ENCODE data around the gene RTP2. TPM values are rescaled to one million over a fixed set of nuclear protein-coding genes. Genes with fewer than 3 reads are reported as not detected.

Gene RTP2
- total RNA-seq, 1 experiment from 2014 or later = not detected

- H2AFZ ChIP-seq (ENCODE audit: low read depth, low read length, poor library complexity, severe bottlenecking) = no peak overlapping the region
- ChIA-PET CTCF (interaction anchor here (2.5 to 2.9 kb wide), 2 partner anchors 10 to 39 kb away, joined by 9 to 15 read pairs; no protein-coding TSS in a partner anchor), POLR2A (interaction anchor here (1.0 kb wide), 1 partner anchor 14 kb away, joined by 3 read pairs; no protein-coding TSS in a partner anchor), RAD21 (ENCODE audit: low non-redundant PET in 1 of 2, low total read pairs in 2 of 2, uncharacterized antibody in 2 of 2, unreplicated experiment in 2 of 2) (no interaction called here)
- H3K9me3 ChIP-seq (ENCODE audit: control insufficient read depth in 1 of 2, insufficient read depth in 1 of 2, low read depth in 1 of 2, low read length in 2 of 2) = no peaks in the 10 kb centered on the region
- DNase-seq (ENCODE audit: low read depth, low spot score) (no peak), ATAC-seq (no peak)
- H3K79me2 ChIP-seq (ENCODE audit: insufficient read depth, low read length) = no peaks in the 10 kb centered on the region
- no peaks in the 10 kb centered on the region for H4K20me1 ChIP-seq (ENCODE audit: insufficient read depth)
- TF ChIP-seq POLR2AphosphoS5 (IDR thresholded peaks at IDR 0.05; ENCODE audit: low read depth, low read length) = no peak
- TF ChIP-seq TCF7L2 (IDR thresholded peaks at IDR 0.05; ENCODE audit: borderline replicate concordance, extremely low read depth, insufficient read depth, insufficient read length) = no peak
- no peak for TF ChIP-seq EZH2phosphoT487 (IDR thresholded peaks at IDR 0.05; ENCODE audit: borderline replicate concordance)
- TF ChIP-seq SIN3A (IDR thresholded peaks at IDR 0.05; ENCODE audit: low read depth) = no peak
- TF ChIP-seq ELF1 (IDR thresholded peaks at IDR 0.05; ENCODE audit: borderline replicate concordance, low read depth) = no peak
- TF ChIP-seq, protein P1, sequence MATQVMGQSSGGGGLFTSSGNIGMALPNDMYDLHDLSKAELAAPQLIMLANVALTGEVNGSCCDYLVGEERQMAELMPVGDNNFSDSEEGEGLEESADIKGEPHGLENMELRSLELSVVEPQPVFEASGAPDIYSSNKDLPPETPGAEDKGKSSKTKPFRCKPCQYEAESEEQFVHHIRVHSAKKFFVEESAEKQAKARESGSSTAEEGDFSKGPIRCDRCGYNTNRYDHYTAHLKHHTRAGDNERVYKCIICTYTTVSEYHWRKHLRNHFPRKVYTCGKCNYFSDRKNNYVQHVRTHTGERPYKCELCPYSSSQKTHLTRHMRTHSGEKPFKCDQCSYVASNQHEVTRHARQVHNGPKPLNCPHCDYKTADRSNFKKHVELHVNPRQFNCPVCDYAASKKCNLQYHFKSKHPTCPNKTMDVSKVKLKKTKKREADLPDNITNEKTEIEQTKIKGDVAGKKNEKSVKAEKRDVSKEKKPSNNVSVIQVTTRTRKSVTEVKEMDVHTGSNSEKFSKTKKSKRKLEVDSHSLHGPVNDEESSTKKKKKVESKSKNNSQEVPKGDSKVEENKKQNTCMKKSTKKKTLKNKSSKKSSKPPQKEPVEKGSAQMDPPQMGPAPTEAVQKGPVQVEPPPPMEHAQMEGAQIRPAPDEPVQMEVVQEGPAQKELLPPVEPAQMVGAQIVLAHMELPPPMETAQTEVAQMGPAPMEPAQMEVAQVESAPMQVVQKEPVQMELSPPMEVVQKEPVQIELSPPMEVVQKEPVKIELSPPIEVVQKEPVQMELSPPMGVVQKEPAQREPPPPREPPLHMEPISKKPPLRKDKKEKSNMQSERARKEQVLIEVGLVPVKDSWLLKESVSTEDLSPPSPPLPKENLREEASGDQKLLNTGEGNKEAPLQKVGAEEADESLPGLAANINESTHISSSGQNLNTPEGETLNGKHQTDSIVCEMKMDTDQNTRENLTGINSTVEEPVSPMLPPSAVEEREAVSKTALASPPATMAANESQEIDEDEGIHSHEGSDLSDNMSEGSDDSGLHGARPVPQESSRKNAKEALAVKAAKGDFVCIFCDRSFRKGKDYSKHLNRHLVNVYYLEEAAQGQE (IDR thresholded peaks at IDR 0.05; ENCODE audit: low read depth) = no peak
- TF ChIP-seq, protein P2, sequence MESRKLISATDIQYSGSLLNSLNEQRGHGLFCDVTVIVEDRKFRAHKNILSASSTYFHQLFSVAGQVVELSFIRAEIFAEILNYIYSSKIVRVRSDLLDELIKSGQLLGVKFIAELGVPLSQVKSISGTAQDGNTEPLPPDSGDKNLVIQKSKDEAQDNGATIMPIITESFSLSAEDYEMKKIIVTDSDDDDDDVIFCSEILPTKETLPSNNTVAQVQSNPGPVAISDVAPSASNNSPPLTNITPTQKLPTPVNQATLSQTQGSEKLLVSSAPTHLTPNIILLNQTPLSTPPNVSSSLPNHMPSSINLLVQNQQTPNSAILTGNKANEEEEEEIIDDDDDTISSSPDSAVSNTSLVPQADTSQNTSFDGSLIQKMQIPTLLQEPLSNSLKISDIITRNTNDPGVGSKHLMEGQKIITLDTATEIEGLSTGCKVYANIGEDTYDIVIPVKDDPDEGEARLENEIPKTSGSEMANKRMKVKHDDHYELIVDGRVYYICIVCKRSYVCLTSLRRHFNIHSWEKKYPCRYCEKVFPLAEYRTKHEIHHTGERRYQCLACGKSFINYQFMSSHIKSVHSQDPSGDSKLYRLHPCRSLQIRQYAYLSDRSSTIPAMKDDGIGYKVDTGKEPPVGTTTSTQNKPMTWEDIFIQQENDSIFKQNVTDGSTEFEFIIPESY (IDR thresholded peaks at IDR 0.05; ENCODE audit: extremely low read depth, insufficient replicate concordance, low read length) = no peak
- no peak for TF ChIP-seq YY1 (IDR thresholded peaks at IDR 0.05; ENCODE audit: extremely low read depth, insufficient replicate concordance, low read depth, low read length)
- no peak for TF ChIP-seq ATF3 (IDR thresholded peaks at IDR 0.05)
- no peak for TF ChIP-seq FOSL1 (IDR thresholded peaks at IDR 0.05; ENCODE audit: low read depth)
- TF ChIP-seq, protein P3, sequence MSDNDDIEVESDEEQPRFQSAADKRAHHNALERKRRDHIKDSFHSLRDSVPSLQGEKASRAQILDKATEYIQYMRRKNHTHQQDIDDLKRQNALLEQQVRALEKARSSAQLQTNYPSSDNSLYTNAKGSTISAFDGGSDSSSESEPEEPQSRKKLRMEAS (IDR thresholded peaks at IDR 0.05) = no peak
- no peak for TF ChIP-seq ZFX (IDR thresholded peaks at IDR 0.05)
- TF ChIP-seq, protein P4, sequence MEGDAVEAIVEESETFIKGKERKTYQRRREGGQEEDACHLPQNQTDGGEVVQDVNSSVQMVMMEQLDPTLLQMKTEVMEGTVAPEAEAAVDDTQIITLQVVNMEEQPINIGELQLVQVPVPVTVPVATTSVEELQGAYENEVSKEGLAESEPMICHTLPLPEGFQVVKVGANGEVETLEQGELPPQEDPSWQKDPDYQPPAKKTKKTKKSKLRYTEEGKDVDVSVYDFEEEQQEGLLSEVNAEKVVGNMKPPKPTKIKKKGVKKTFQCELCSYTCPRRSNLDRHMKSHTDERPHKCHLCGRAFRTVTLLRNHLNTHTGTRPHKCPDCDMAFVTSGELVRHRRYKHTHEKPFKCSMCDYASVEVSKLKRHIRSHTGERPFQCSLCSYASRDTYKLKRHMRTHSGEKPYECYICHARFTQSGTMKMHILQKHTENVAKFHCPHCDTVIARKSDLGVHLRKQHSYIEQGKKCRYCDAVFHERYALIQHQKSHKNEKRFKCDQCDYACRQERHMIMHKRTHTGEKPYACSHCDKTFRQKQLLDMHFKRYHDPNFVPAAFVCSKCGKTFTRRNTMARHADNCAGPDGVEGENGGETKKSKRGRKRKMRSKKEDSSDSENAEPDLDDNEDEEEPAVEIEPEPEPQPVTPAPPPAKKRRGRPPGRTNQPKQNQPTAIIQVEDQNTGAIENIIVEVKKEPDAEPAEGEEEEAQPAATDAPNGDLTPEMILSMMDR (IDR thresholded peaks at IDR 0.05 in 2 of 3, conservative IDR thresholded peaks at IDR 0.05 in 1 of 3; ENCODE audit: borderline replicate concordance in 1 of 3, insufficient read depth in 1 of 3, low read depth in 2 of 3, low read length in 2 of 3) = no peak
- TF ChIP-seq CBX3 (IDR thresholded peaks at IDR 0.05; ENCODE audit: low read depth) = no peak
- no peak for TF ChIP-seq EGR1 (IDR thresholded peaks at IDR 0.05; ENCODE audit: low read depth)
- TF ChIP-seq SP1 (IDR thresholded peaks at IDR 0.05; ENCODE audit: low read depth) = no peak
- no peak for TF ChIP-seq CEBPB (IDR thresholded peaks at IDR 0.05; ENCODE audit: low read depth)
- TF ChIP-seq POLR2A (IDR thresholded peaks at IDR 0.05; ENCODE audit: borderline replicate concordance, extremely low read depth, insufficient read depth, insufficient read length) = no peak
- no peak for TF ChIP-seq JUND (IDR thresholded peaks at IDR 0.05)
- no peak for TF ChIP-seq RAD21 (IDR thresholded peaks at IDR 0.05; ENCODE audit: low read depth)
- H3K36me3 ChIP-seq (ENCODE audit: control insufficient read depth in 1 of 2, insufficient read depth in 2 of 2, low read length in 2 of 2) = peaks cover 5 to 11% of the 10 kb centered on the region in 2 experiments; a peak in 3 of 4 replicates
- no peaks in the 10 kb centered on the region for H3K9me2 ChIP-seq (ENCODE audit: insufficient read depth)
- BruUV-seq (replicated peaks) = no TSS peak
- H3K4me2 ChIP-seq (ENCODE audit: low read length) = no peak overlapping the region
- no peak overlapping the region for H3K4me3 ChIP-seq (replicated peaks in 1 of 2; ENCODE audit: low read depth in 1 of 2, low read length in 2 of 2)
- H3K4me1 ChIP-seq (ENCODE audit: control insufficient read depth in 1 of 2, insufficient read depth in 2 of 2, low read length in 2 of 2) = peaks cover 11 to 13% of the 10 kb centered on the region in 2 experiments; a peak in 3 of 4 replicates
- H3K9ac ChIP-seq (ENCODE audit: low read length) = no peak overlapping the region
- no peak overlapping the region for H3K27ac ChIP-seq (ENCODE audit: low read depth, low read length)
- H3K27me3 ChIP-seq (ENCODE audit: insufficient read depth, low read length) = no peaks in the 10 kb centered on the region
- intact Hi-C loops (cut with micrococcal nuclease) = loop anchor here (10.0 kb wide), 1 partner anchor 874 kb away; the partner anchor contains the start of gene ADIPOQ
Measured at GRCh38 chr3:187718802-187719201, 16.4 kb upstream of the RTP2 start.
